Gastroesophageal sphincter (tissue), 3 donors: ENCODE measurements around the gene PRRX1.

Experiments
- EP300 ChIP-seq: sonication (generic); formaldehyde crosslinking; IDR thresholded peaks from one replicate; pipeline ENCODE4 v1.6.1; 2017; ENCODE audit warnings: antibody characterized with exemption, mild to moderate bottlenecking
- POLR2A ChIP-seq, 2 donors: fragments of 450-650 bp; IDR thresholded peaks; one replicate each; pipeline ENCODE4 v1.6.1; 2017; ENCODE audit warnings: antibody characterized with exemption in 2 of 2, mild to moderate bottlenecking in 2 of 2, moderate library complexity in 1 of 2
- POLR2AphosphoS5 ChIP-seq: sonication (generic); formaldehyde crosslinking; IDR thresholded peaks from one replicate; pipeline ENCODE4 v1.6.1; 2017; ENCODE audit warnings: antibody characterized with exemption
- TF ChIP-seq, protein P1 (sequence below), 4 experiments: fragments of 200-600 bp in 2 of 4; fragments of 450-650 bp in 2 of 4; sonication (generic) in 1 of 4; IDR thresholded peaks; one replicate each; pipeline ENCODE4 v1.5.1; 2017 to 2019; ENCODE audit warnings: antibody characterized with exemption in 4 of 4, mild to moderate bottlenecking in 2 of 4, moderate library complexity in 2 of 4

DNA sequence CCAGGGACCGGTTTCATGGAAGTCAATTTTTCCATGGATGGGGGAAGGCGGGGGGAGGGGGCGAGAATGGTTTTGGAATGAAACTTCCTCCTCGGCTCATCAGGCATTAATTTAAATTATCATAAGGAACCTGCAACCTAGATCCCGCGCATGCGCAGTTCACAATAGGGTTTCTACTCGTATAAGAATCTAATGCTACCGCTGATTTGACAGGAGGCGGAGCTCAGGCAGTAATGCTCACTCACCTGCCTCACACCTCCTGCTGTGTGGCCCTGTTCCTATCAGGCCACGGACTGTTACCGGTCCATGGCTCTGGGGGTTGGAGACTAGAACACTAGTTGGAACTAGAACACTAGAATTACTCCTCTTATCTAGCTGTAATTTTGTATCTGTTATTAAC lies 38.0 kb downstream of the PRRX1 start:
- TF ChIP-seq, protein P1, sequence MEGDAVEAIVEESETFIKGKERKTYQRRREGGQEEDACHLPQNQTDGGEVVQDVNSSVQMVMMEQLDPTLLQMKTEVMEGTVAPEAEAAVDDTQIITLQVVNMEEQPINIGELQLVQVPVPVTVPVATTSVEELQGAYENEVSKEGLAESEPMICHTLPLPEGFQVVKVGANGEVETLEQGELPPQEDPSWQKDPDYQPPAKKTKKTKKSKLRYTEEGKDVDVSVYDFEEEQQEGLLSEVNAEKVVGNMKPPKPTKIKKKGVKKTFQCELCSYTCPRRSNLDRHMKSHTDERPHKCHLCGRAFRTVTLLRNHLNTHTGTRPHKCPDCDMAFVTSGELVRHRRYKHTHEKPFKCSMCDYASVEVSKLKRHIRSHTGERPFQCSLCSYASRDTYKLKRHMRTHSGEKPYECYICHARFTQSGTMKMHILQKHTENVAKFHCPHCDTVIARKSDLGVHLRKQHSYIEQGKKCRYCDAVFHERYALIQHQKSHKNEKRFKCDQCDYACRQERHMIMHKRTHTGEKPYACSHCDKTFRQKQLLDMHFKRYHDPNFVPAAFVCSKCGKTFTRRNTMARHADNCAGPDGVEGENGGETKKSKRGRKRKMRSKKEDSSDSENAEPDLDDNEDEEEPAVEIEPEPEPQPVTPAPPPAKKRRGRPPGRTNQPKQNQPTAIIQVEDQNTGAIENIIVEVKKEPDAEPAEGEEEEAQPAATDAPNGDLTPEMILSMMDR (IDR thresholded peaks at IDR 0.05): no peak
- no peak for TF ChIP-seq POLR2A (IDR thresholded peaks at IDR 0.05)
- TF ChIP-seq EP300: no peak
- TF ChIP-seq POLR2AphosphoS5: no peak
